Common myeloid progenitor, CD34-positive (primary cell): Measurements from ENCODE around the gene C1QTNF5.

ENCODE experiments used
- CTCF ChIA-PET: fragments of 350-600 bp; sonication (Branson Sonifier 250); formaldehyde crosslinking; loops from one replicate; lab custom pipeline; 2021; ENCODE audit warnings: antibody characterized with exemption; lab: Charles Lee
- POLR2A ChIA-PET: fragments of 350-600 bp; sonication (Branson Sonifier 250); formaldehyde crosslinking; loops from one replicate; lab custom pipeline; 2021; ENCODE audit warnings: antibody characterized with exemption; lab: Charles Lee
- DNase-seq, 3 donors: peaks; one replicate each; pipeline versions ENCODE4 v3.0.0 to v3.0.0-alpha.2; 2013
- H3K27ac ChIP-seq, 2 experiments: 1 replicate in 1 of 2; 2 replicates in 1 of 2; pipeline ENCODE4 v1.7.0; 2013; ENCODE audit warnings: inconsistent platforms in 2 of 2, low read length in 2 of 2, mild to moderate bottlenecking in 2 of 2, low read depth in 1 of 2, moderate library complexity in 1 of 2; ENCODE audit not compliant: severe bottlenecking in 2 of 2, insufficient read depth in 1 of 2, poor library complexity in 1 of 2
- H3K27me3 ChIP-seq, 5 experiments: replicated peaks in 2 of 5; 1 replicate in 3 of 5; 2 replicates in 2 of 5; pipeline versions ENCODE4 v1.6.1 to v1.7.0; 2013; ENCODE audit warnings: low read length in 4 of 5, mild to moderate bottlenecking in 2 of 5, moderate library complexity in 2 of 5, inconsistent platforms in 1 of 5; ENCODE audit not compliant: insufficient read depth in 5 of 5, control insufficient read depth in 4 of 5
- H3K36me3 ChIP-seq, 4 experiments: 1 replicate in 2 of 4; 2 replicates in 2 of 4; pipeline versions ENCODE4 v1.6.1 to v1.7.0; 2013; ENCODE audit warnings: low read length in 3 of 4, control low read depth in 1 of 4, mild to moderate bottlenecking in 1 of 4; ENCODE audit not compliant: control insufficient read depth in 4 of 4, insufficient read depth in 4 of 4
- H3K4me1 ChIP-seq, 4 experiments: 1 replicate in 3 of 4; 2 replicates in 1 of 4; pipeline versions ENCODE4 v1.6.1 to v1.7.1; 2013; ENCODE audit warnings: low read length in 3 of 4, mild to moderate bottlenecking in 3 of 4, control low read depth in 1 of 4, inconsistent platforms in 1 of 4, moderate library complexity in 1 of 4; ENCODE audit not compliant: control insufficient read depth in 4 of 4, insufficient read depth in 4 of 4; ENCODE audit errors: control extremely low read depth in 1 of 4
- H3K4me3 ChIP-seq, 7 experiments: 1 replicate in 4 of 7; 2 replicates in 3 of 7; pipeline versions ENCODE4 v1.5.1 to v1.7.0; 2013; ENCODE audit warnings: mild to moderate bottlenecking in 7 of 7, low read length in 6 of 7, moderate library complexity in 6 of 7, inconsistent platforms in 2 of 7, low read depth in 2 of 7, control low read depth in 1 of 7; ENCODE audit not compliant: insufficient read depth in 4 of 7, control insufficient read depth in 1 of 7; ENCODE audit errors: extremely low read depth in 1 of 7
- H3K9me3 ChIP-seq, 5 experiments: 1 replicate in 4 of 5; 2 replicates in 1 of 5; pipeline versions ENCODE4 v1.6.1 to v1.7.1; 2013; ENCODE audit warnings: low read length in 4 of 5, mild to moderate bottlenecking in 2 of 5, inconsistent platforms in 1 of 5, low read depth in 1 of 5, moderate library complexity in 1 of 5; ENCODE audit not compliant: control insufficient read depth in 4 of 5, insufficient read depth in 2 of 5; ENCODE audit errors: control extremely low read depth in 1 of 5
- WGBS: methylation state at CpG from one replicate; pipeline ENCODE4 v1.1.5; 2013; ENCODE audit not compliant: insufficient coverage; 5-methylcytosine and 5-hydroxymethylcytosine counted together

C1QTNF5 gene

DNA sequence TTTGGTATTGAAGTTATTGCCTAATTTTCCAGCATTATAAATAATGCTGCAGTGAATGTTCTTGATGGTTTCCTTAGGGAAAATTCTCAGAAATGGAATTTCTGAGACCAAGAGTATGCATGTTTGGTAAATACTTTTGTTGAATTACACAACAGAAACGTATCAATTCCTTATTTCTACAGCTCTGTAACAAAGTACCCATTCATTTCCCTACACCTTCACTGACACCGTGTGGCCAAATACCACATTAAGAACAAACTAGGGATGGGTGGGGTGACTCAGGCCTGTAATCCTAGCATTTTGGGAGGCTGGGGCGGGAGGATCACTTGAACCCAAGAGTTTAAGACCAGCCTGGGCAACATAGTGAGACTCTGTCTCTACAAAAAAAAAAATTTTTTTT is 45.5 kb downstream of the C1QTNF5 start:
- ChIA-PET CTCF (no interaction called here), POLR2A (no interaction called here)
- H3K4me3 ChIP-seq = no peak overlapping the region
- H3K27me3 ChIP-seq = no peaks in the 10 kb centered on the region
- peaks cover 0 to 10% (median 6%) of the 10 kb centered on the region in 5 experiments for H3K9me3 ChIP-seq
- DNase-seq = peak in 1 of 3 donors; percentile 25
- no peak overlapping the region for H3K27ac ChIP-seq
- no peaks in the 10 kb centered on the region for H3K4me1 ChIP-seq
- WGBS = 67% methylated on average over 1 of the region's 3 CpGs
- peaks cover 14 to 50% (median 31%) of the 10 kb centered on the region in 4 experiments for H3K36me3 ChIP-seq

DNA sequence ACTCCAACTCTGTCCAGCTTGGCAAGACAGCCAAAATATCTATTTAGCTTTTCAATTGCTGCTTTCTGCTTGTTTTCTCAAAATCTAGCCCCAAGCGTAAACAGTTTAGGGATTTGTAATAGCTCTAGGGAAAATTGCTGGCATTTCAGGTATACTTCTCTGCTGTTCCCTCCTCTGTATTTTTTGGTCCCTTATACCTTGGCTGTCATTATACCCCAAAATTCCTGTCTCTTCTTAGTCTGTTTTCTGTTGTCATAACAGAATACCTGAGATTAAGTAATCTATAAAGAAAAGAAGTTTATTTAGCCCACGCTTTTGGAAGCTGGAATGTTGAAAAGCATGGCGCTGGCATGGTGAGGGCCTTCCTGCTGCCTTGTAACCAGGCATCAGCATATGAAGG is 47.2 kb downstream of the C1QTNF5 start:
- Histone ChIP-seq H3K4me1 (no peaks in the 10 kb centered on the region), H3K9me3 (peaks cover 0 to 10% (median 9%) of the 10 kb centered on the region in 5 experiments), H3K27ac (no peak overlapping the region), H3K27me3 (no peaks in the 10 kb centered on the region), H3K36me3 (peaks cover 16 to 45% (median 30%) of the 10 kb centered on the region in 4 experiments), H3K4me3 (no peak overlapping the region)
- DNase-seq = no peak
- POLR2A ChIA-PET = no interaction called here
- 100% methylated on average over 3 of the region's 3 CpGs for WGBS
- CTCF ChIA-PET = no interaction called here

DNA sequence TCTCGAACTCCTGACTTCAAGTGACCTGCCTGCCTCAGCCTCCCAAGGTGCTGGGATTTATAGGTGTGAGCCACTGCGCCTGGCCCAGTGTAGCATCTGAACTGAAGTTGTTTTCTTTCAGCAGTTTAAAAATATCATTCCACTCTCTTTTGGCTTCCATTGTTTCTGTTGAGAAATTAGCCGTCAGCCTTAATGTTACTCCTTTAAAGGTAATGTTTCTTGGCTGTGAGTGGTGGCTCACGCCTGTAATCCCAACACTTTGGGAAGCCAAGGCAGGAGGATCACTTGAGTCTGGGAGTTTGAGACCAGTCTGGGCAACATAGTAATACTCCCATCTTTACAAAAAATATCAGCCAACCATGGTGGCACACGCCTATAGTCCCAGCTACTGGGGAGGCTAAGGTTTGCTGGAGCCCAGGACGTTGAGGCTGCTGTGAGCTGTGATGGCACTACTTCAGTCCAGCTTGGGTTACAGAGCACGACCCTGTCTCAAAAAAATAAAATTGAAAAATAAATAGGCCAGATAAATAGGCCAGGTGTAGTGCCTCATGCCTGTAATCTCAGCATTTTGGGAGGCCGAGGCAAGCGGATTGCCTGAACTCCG is 49.7 kb downstream of the C1QTNF5 start:
- Histone ChIP-seq H3K36me3 (peaks cover 13 to 46% (median 28%) of the 10 kb centered on the region in 4 experiments), H3K27me3 (no peaks in the 10 kb centered on the region), H3K4me3 (no peak overlapping the region), H3K4me1 (no peaks in the 10 kb centered on the region), H3K9me3 (peaks cover 0 to 10% (median 9%) of the 10 kb centered on the region in 5 experiments), H3K27ac (no peak overlapping the region)
- ChIA-PET POLR2A (no interaction called here), CTCF (interaction anchor here (0.7 to 1.3 kb wide), 3 partner anchors 10 to 32 kb away, joined by 3 to 8 read pairs (median 4); no protein-coding TSS in a partner anchor)
- 100% methylated on average over 9 of the region's 10 CpGs for WGBS
- DNase-seq = peak in 1 of 3 donors; percentile 6
